ENCODE data around the gene NKD1.

Gene NKD1

GRCh38 chr16:50539053-50539695, 9.0 kb upstream of the NKD1 start:
- no peak for DNase-seq

- DNase-seq, result no peak
Observed at GRCh38 chr16:50539822-50540710, 8.1 kb upstream of the NKD1 start.

- DNase-seq, result no peak
Observed at GRCh38 chr16:50540711-50541007, 7.5 kb upstream of the NKD1 start.

GRCh38 chr16:50542703-50543102, 5.5 kb upstream of the NKD1 start:
- DNase-seq, result no peak

- DNase-seq, result no peak
Observed at GRCh38 chr16:50546125-50546524, 2.1 kb upstream of the NKD1 start.

GRCh38 chr16:50547340-50548124, 664 bp upstream of the NKD1 start:
- peak; percentile 39 to 49 for DNase-seq

- no peak for DNase-seq
Observed at GRCh38 chr16:50548909-50549560, 839 bp downstream of the NKD1 start.

- no peak for DNase-seq
Observed at GRCh38 chr16:50549561-50549915, 1.3 kb downstream of the NKD1 start.

GRCh38 chr16:50550035-50550434, 1.8 kb downstream of the NKD1 start:
- DNase-seq, result no peak

- DNase-seq, result no peak
Observed at GRCh38 chr16:50550866-50551641, 2.9 kb downstream of the NKD1 start.

- no peak for DNase-seq
Observed at GRCh38 chr16:50552476-50553101, 4.4 kb downstream of the NKD1 start.

- DNase-seq, result no peak
Observed at GRCh38 chr16:50553182-50553710, 5.0 kb downstream of the NKD1 start.

- DNase-seq, result no peak
Observed at GRCh38 chr16:50553731-50554360, 5.7 kb downstream of the NKD1 start.

GRCh38 chr16:50555269-50555875, 7.2 kb downstream of the NKD1 start:
- DNase-seq, result no peak

GRCh38 chr16:50555952-50556673, 7.9 kb downstream of the NKD1 start:
- no peak for DNase-seq

GRCh38 chr16:50557046-50557445, 8.8 kb downstream of the NKD1 start:
- DNase-seq, result no peak

- DNase-seq, result no peak
Observed at GRCh38 chr16:50558913-50559312, 10.7 kb downstream of the NKD1 start.

- DNase-seq, result no peak
Observed at GRCh38 chr16:50559342-50559741, 11.1 kb downstream of the NKD1 start.

GRCh38 chr16:50559804-50560514, 11.8 kb downstream of the NKD1 start:
- no peak for DNase-seq
